ENCODE results near the gene LECT2. TPM values are rescaled to one million over a fixed set of nuclear protein-coding genes. Genes with fewer than 3 reads are reported as not detected.
A peak's percentile ranks its signal among the peaks of the same experiment; 100 is the strongest.

The LECT2 gene
- total RNA-seq, 4 donors from 2014 or later: not detected

GRCh38 chr5:135990528-135991255, 35.9 kb upstream of the LECT2 start:
- no peak for DNase-seq (ENCODE audit: low spot score)
- peak; percentile 8 for ATAC-seq (ENCODE audit: low FRiP score)
- TF ChIP-seq CTCF (IDR thresholded peaks at IDR 0.05): no peak

- ATAC-seq (ENCODE audit: low FRiP score) (no peak), DNase-seq (ENCODE audit: low spot score) (no peak)
- TF ChIP-seq CTCF (IDR thresholded peaks at IDR 0.05): no peak
These were observed 34.9 kb upstream of the LECT2 start for GRCh38 chr5:135989686-135990085.

- no peak for ATAC-seq (ENCODE audit: low FRiP score)
- DNase-seq (ENCODE audit: low spot score): no peak
- TF ChIP-seq CTCF (IDR thresholded peaks at IDR 0.05): no peak
These were observed 33.8 kb upstream of the LECT2 start for GRCh38 chr5:135988546-135988945.

GRCh38 chr5:135986891-135987401, 32.2 kb upstream of the LECT2 start:
- no peak for TF ChIP-seq CTCF (IDR thresholded peaks at IDR 0.05)
- DNase-seq (ENCODE audit: low spot score) (no peak), ATAC-seq (ENCODE audit: low FRiP score) (no peak)

GRCh38 chr5:135986401-135986800, 31.6 kb upstream of the LECT2 start:
- no peak for DNase-seq (ENCODE audit: low spot score)
- no peak for ATAC-seq (ENCODE audit: low FRiP score)
- TF ChIP-seq CTCF (IDR thresholded peaks at IDR 0.05): no peak

- ATAC-seq (ENCODE audit: low FRiP score) (no peak), DNase-seq (ENCODE audit: low spot score) (no peak)
- TF ChIP-seq CTCF (IDR thresholded peaks at IDR 0.05): no peak
These were observed 31.2 kb upstream of the LECT2 start for GRCh38 chr5:135985951-135986350.

GRCh38 chr5:135980620-135981019, 25.8 kb upstream of the LECT2 start:
- no peak for TF ChIP-seq CTCF (IDR thresholded peaks at IDR 0.05)
- ATAC-seq (ENCODE audit: low FRiP score) (no peak), DNase-seq (ENCODE audit: low spot score) (no peak)
